Endothelial cell (in vitro differentiated cells): ENCODE data around the gene IL33. TPM values are rescaled to one million over a fixed set of nuclear protein-coding genes. Genes with fewer than 3 reads are reported as not detected.

ENCODE experiments used
- DNase-seq: peaks from one replicate; pipeline ENCODE4 v3.0.0; 2021; ENCODE audit warnings: low spot score
- H3K27ac Mint-ChIP-seq: one replicate; pipeline ENCODE4 v1.8.0; 2021; ENCODE audit warnings: mixed read lengths, inconsistent platforms; ENCODE audit not compliant: unreplicated experiment
- H3K27me3 Mint-ChIP-seq: one replicate; pipeline ENCODE4 v1.8.0; 2021; ENCODE audit warnings: mild to moderate bottlenecking, moderate library complexity, mixed read lengths, inconsistent platforms; ENCODE audit not compliant: unreplicated experiment
- H3K36me3 Mint-ChIP-seq: one replicate; pipeline ENCODE4 v1.8.0; 2021; ENCODE audit warnings: mild to moderate bottlenecking, low read depth, mixed read lengths, inconsistent platforms; ENCODE audit not compliant: unreplicated experiment
- H3K4me1 Mint-ChIP-seq: one replicate; pipeline ENCODE4 v1.8.0; 2021; ENCODE audit warnings: mild to moderate bottlenecking, mixed read lengths, inconsistent platforms; ENCODE audit not compliant: unreplicated experiment
- H3K4me3 Mint-ChIP-seq: one replicate; pipeline ENCODE4 v1.8.0; 2021; ENCODE audit warnings: mild to moderate bottlenecking, mixed read lengths, inconsistent platforms; ENCODE audit not compliant: unreplicated experiment
- H3K9me3 Mint-ChIP-seq: one replicate; pipeline ENCODE4 v1.8.0; 2021; ENCODE audit warnings: mixed read lengths, inconsistent platforms; ENCODE audit not compliant: unreplicated experiment
- total RNA-seq: library from RNA; stranded (reverse); fragmentation: NEBNext Ultra II Directional; extraction: Animal tissue kit (Norgen Biotek cat#: 25700); gene quantifications from one replicate; pipeline ENCODE4 v1.2.1, GENCODE V29; 2021; ENCODE audit not compliant: unreplicated experiment
- TF ChIP-seq, protein P1 (sequence below): fragments of 200-600 bp; sonication (generic); IDR thresholded peaks from one replicate; pipeline ENCODE4 v1.5.0; 2021; ENCODE audit warnings: antibody characterized with exemption; ENCODE audit not compliant: unreplicated experiment

Gene IL33
- total RNA-seq, 1 donor from 2014 or later = 0.31 TPM

DNA sequence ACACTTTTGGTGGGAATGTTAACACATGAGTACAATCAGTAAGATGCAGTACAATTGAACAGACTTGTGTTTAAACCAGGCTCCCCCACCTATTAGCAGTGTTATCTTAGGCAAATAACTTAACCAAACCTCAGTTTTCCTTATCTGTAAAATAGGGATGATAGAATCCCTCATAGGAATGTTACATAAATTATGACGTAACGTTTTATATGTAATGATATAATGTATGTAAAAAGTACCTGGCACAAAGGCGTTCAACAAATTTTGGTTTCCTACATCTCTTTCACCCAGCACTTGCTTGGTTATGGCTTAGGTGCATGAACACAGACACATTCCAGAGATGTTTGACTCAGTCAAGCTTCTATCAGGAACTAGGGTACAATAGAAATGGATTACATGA lies 26.7 kb upstream of the IL33 start:
- peaks cover 3% of the 10 kb centered on the region for H3K27me3 Mint-ChIP-seq
- H3K9me3 Mint-ChIP-seq = peaks cover 4% of the 10 kb centered on the region
- DNase-seq = no peak
- H3K4me3 Mint-ChIP-seq = no peak overlapping the region
- no peak overlapping the region for H3K27ac Mint-ChIP-seq
- TF ChIP-seq, protein P1, sequence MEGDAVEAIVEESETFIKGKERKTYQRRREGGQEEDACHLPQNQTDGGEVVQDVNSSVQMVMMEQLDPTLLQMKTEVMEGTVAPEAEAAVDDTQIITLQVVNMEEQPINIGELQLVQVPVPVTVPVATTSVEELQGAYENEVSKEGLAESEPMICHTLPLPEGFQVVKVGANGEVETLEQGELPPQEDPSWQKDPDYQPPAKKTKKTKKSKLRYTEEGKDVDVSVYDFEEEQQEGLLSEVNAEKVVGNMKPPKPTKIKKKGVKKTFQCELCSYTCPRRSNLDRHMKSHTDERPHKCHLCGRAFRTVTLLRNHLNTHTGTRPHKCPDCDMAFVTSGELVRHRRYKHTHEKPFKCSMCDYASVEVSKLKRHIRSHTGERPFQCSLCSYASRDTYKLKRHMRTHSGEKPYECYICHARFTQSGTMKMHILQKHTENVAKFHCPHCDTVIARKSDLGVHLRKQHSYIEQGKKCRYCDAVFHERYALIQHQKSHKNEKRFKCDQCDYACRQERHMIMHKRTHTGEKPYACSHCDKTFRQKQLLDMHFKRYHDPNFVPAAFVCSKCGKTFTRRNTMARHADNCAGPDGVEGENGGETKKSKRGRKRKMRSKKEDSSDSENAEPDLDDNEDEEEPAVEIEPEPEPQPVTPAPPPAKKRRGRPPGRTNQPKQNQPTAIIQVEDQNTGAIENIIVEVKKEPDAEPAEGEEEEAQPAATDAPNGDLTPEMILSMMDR = no peak
- H3K4me1 Mint-ChIP-seq = peaks cover 19% of the 10 kb centered on the region
- no peaks in the 10 kb centered on the region for H3K36me3 Mint-ChIP-seq

DNA sequence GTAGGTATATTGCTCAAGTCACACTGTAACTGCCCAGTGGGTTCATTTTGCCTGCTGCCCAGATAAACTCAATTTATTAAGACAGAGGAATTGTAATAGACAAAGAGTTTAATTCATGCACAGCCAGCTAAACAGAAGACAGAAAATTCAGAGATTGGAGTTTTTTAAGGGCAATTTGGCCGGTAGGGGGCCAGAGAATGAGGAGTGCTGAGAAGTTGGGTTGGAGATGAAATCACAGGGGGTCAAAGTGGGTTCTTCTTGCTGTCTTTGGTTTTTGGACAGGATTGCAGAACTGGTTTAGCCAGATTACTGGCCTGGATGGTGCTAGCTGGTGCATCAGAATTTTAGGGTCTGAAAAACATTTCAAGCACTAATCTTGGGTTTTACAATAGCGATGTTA lies 20.7 kb upstream of the IL33 start:
- peaks cover 2% of the 10 kb centered on the region for H3K27me3 Mint-ChIP-seq
- H3K36me3 Mint-ChIP-seq = no peaks in the 10 kb centered on the region
- H3K27ac Mint-ChIP-seq = no peak overlapping the region
- no peak for DNase-seq
- H3K4me3 Mint-ChIP-seq = no peak overlapping the region
- peaks cover 33% of the 10 kb centered on the region for H3K4me1 Mint-ChIP-seq
- TF ChIP-seq, protein P1 = peak; percentile 18
- H3K9me3 Mint-ChIP-seq = no peaks in the 10 kb centered on the region

DNA sequence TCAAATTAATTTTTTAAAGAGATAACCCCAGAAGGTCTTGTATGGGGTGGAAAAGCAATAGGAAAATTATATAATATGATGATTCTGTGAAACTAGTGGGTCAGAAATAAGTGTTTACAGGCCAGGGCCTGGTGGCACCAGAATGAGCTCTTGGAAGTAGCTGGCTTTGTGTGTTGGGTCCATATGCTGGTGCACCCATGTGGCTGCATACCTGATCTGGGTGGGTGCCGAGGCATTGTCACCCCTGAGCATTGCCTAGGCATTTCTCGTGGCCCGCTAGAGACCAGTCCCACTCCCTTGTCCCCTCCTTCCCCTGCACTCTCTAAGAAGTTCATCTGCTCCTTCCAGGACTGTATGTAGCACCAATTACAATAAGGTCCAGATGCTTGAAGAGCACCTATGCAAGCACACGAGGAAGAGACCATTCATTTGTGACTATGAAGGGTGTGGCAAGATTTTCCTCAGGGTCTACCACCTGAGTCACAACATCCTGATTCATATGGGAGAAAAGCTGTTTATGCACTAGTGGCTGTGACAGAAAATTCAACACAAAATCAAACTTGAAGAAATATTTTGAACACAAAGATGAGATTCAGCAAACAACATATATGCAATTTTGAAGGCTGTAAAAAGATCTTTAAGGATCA lies 19.8 kb upstream of the IL33 start:
- TF ChIP-seq, protein P1 = no peak
- no peaks in the 10 kb centered on the region for H3K36me3 Mint-ChIP-seq
- H3K4me3 Mint-ChIP-seq = no peak overlapping the region
- H3K9me3 Mint-ChIP-seq = no peaks in the 10 kb centered on the region
- DNase-seq = no peak
- peaks cover 3% of the 10 kb centered on the region for H3K27me3 Mint-ChIP-seq
- H3K27ac Mint-ChIP-seq = no peak overlapping the region
- H3K4me1 Mint-ChIP-seq = peaks cover 41% of the 10 kb centered on the region

DNA sequence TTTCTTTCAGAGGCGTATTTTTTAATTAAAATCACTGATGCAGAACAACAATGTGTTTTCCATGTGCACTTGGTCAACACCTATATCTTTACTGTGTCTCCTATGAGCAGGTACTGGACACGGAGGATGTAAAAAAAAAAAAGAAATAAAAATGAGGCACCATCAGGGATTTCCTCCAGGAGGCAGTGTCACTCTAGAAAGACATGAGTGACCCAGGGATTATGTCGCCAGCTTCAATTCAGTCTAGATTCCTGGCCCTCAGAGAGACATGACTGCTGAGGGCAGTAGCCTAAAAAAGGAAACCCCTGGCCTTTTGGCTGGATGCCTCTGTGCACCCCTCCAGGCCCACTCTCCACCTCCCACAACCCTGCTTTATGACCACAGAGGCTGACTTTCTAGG lies 18.3 kb upstream of the IL33 start:
- H3K27ac Mint-ChIP-seq = peak overlapping the region; percentile 98

DNA sequence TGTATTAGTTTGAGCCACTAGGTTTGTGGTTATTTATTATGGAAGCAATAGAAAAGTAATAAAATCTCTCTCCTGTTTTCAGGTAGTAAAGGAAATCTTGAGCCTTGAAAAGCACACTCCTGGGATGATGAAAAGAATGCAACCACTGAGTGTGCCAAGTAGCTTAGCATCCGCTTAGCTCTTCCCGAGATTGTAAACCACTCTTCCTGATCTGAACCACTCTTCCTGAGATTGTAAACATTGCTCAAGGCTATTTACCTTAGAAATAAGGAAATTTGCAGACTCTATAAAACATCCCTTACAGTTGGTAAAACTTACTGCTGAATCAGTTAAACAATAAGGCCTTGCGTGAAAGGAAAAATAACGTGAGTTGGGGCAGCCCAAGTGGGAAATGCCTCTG lies 17.4 kb upstream of the IL33 start:
- Mint-ChIP-seq H3K4me3 (peak overlapping the region; percentile 23), H3K27me3 (peaks cover 3% of the 10 kb centered on the region), H3K36me3 (no peaks in the 10 kb centered on the region), H3K9me3 (no peaks in the 10 kb centered on the region), H3K4me1 (peaks cover 41% of the 10 kb centered on the region), H3K27ac (peak overlapping the region; percentile 98)
- DNase-seq = no peak
- TF ChIP-seq, protein P1 = no peak

More for the DNA sequence above, 18.3 kb upstream of the IL33 start:
- peaks cover 3% of the 10 kb centered on the region for H3K27me3 Mint-ChIP-seq
- no peaks in the 10 kb centered on the region for H3K9me3 Mint-ChIP-seq
- peak; percentile 28 for DNase-seq
- peaks cover 41% of the 10 kb centered on the region for H3K4me1 Mint-ChIP-seq
- TF ChIP-seq, protein P1 = peak; percentile 53
- no peaks in the 10 kb centered on the region for H3K36me3 Mint-ChIP-seq
- no peak overlapping the region for H3K4me3 Mint-ChIP-seq
